Peyer's patch (tissue), 4 donors: Measurements from ENCODE around the gene EGFL7. TPM values are rescaled to one million over a fixed set of nuclear protein-coding genes. Genes with fewer than 3 reads are reported as not detected.
A peak's percentile ranks its signal among the peaks of the same experiment; 100 is the strongest.
"Not testable (repeated sequence)": the region's sequence is repeated elsewhere in the genome, so short reads cannot be mapped to it uniquely, and the experiment has no call there.

Experiments used
- DNase-seq, 3 donors: peaks; one replicate each; pipeline ENCODE4 v3.0.0-alpha.2; 2017 to 2019
- H3K27ac ChIP-seq, 4 donors: fragments of 200-600 bp; sonication (generic); one replicate each; pipeline ENCODE4 v1.5.1; 2016 to 2019
- H3K27me3 ChIP-seq, 2 donors: fragments of 200-600 bp; sonication (generic); one replicate each; pipeline ENCODE4 v1.5.1; 2019
- H3K36me3 ChIP-seq, 3 donors: fragments of 200-600 bp; sonication (generic); one replicate each; pipeline ENCODE4 v1.5.1; 2016 to 2019
- H3K4me1 ChIP-seq, 4 donors: fragments of 200-600 bp; sonication (generic); one replicate each; pipeline ENCODE4 v1.5.1; 2016 to 2019
- H3K4me3 ChIP-seq, 4 donors: fragments of 200-600 bp; sonication (generic); 1 replicate in 3 of 4; 2 replicates in 1 of 4; pipeline ENCODE4 v1.5.1; 2016 to 2019; ENCODE audit warnings: mild to moderate bottlenecking in 1 of 4
- H3K9me3 ChIP-seq, 4 donors: fragments of 200-600 bp; sonication (generic); one replicate each; pipeline ENCODE4 v1.5.1; 2016 to 2019; ENCODE audit warnings: mild to moderate bottlenecking in 1 of 4
- CTCF ChIP-seq, 6 experiments: fragments of 450-650 bp in 4 of 6; fragments of 200-600 bp in 2 of 6; sonication (generic) in 1 of 6; IDR thresholded peaks; one replicate each; pipeline ENCODE4 v1.5.1; 2017 to 2019; ENCODE audit warnings: antibody characterized with exemption in 6 of 6, mild to moderate bottlenecking in 3 of 6, moderate library complexity in 1 of 6
- POLR2A ChIP-seq, 2 donors: fragments of 450-650 bp; IDR thresholded peaks; one replicate each; pipeline ENCODE4 v1.5.1; 2017; ENCODE audit warnings: antibody characterized with exemption in 2 of 2, mild to moderate bottlenecking in 2 of 2, moderate library complexity in 2 of 2
- total RNA-seq, 4 donors: library from RNA; depleted of rRNA; stranded (reverse); fragments of >200 nt; gene quantifications; one replicate each; pipeline ENCODE4 v1.1.0, GENCODE V29; 2016

The EGFL7 gene
- total RNA-seq, 4 donors from 2014 or later, result 21.5 to 77.6 (median 46.0) TPM

GRCh38 chr9:136703276-136703860 lies 40.7 kb downstream of the EGFL7 start:
- Histone ChIP-seq H3K27ac (no peak overlapping the region), H3K36me3 (no peaks in the 10 kb centered on the region), H3K9me3 (no peaks in the 10 kb centered on the region), H3K4me3 (no peak overlapping the region), H3K27me3 (no peaks in the 10 kb centered on the region), H3K4me1 (peaks cover 0 to 15% (median 11%) of the 10 kb centered on the region in 4 donors)
- DNase-seq, result peak in 1 of 3 donors; percentile 54
- no peak for TF ChIP-seq CTCF (IDR thresholded peaks at IDR 0.05)
- no peak for TF ChIP-seq POLR2A (IDR thresholded peaks at IDR 0.05)

- not testable (repeated sequence) for H3K36me3 ChIP-seq, H3K27me3 ChIP-seq, H3K27ac ChIP-seq, H3K9me3 ChIP-seq, H3K4me3 ChIP-seq, DNase-seq
- peaks cover 0 to 15% (median 11%) of the 10 kb centered on the region in 4 donors for H3K4me1 ChIP-seq
- peak in 1 of 2 donors; percentile 31 for TF ChIP-seq POLR2A (IDR thresholded peaks at IDR 0.05)
Observed at GRCh38 chr9:136704741-136705140, 42.0 kb downstream of the EGFL7 start.

- DNase-seq, result no peak
- Histone ChIP-seq H3K9me3 (no peaks in the 10 kb centered on the region), H3K4me1 (peaks cover 0 to 11% (median 5%) of the 10 kb centered on the region in 4 donors), H3K36me3 (no peaks in the 10 kb centered on the region), H3K27me3 (no peaks in the 10 kb centered on the region), H3K4me3 (no peak overlapping the region), H3K27ac (no peak overlapping the region)
- TF ChIP-seq CTCF (IDR thresholded peaks at IDR 0.05) (no peak), POLR2A (IDR thresholded peaks at IDR 0.05) (no peak)
Observed at GRCh38 chr9:136705564-136705963, 42.8 kb downstream of the EGFL7 start.

GRCh38 chr9:136707011-136707410 lies 44.3 kb downstream of the EGFL7 start:
- no peak overlapping the region for H3K27ac ChIP-seq
- H3K27me3 ChIP-seq, result peaks cover 0 to 4% of the 10 kb centered on the region in 2 donors
- no peaks in the 10 kb centered on the region for H3K36me3 ChIP-seq
- peaks cover 0 to 5% (median 5%) of the 10 kb centered on the region in 4 donors for H3K4me1 ChIP-seq
- no peak for TF ChIP-seq POLR2A (IDR thresholded peaks at IDR 0.05)
- no peak for TF ChIP-seq CTCF (IDR thresholded peaks at IDR 0.05)
- H3K9me3 ChIP-seq, result no peaks in the 10 kb centered on the region
- no peak for DNase-seq
- H3K4me3 ChIP-seq, result no peak overlapping the region

GRCh38 chr9:136707849-136708517 lies 45.3 kb downstream of the EGFL7 start:
- Histone ChIP-seq H3K27me3 (peaks cover 0 to 7% of the 10 kb centered on the region in 2 donors), H3K4me1 (peaks cover 0 to 12% (median 6%) of the 10 kb centered on the region in 4 donors), H3K4me3 (no peak overlapping the region), H3K9me3 (no peaks in the 10 kb centered on the region), H3K36me3 (no peaks in the 10 kb centered on the region), H3K27ac (no peak overlapping the region)
- DNase-seq, result no peak
- TF ChIP-seq POLR2A (IDR thresholded peaks at IDR 0.05), result no peak
- no peak for TF ChIP-seq CTCF (IDR thresholded peaks at IDR 0.05)

- H3K27ac ChIP-seq, result no peak overlapping the region
- TF ChIP-seq CTCF (IDR thresholded peaks at IDR 0.05) (no peak), POLR2A (IDR thresholded peaks at IDR 0.05) (no peak)
- H3K4me3 ChIP-seq, result no peak overlapping the region
- no peaks in the 10 kb centered on the region for H3K9me3 ChIP-seq
- H3K27me3 ChIP-seq, result peaks cover 0 to 17% of the 10 kb centered on the region in 2 donors
- H3K36me3 ChIP-seq, result no peaks in the 10 kb centered on the region
- no peak for DNase-seq
- H3K4me1 ChIP-seq, result peaks cover 0 to 12% (median 6%) of the 10 kb centered on the region in 4 donors
Observed at GRCh38 chr9:136709454-136710109, 46.9 kb downstream of the EGFL7 start.
